Esophagus muscularis mucosa (tissue), 4 donors: ENCODE results near the gene ZNF536. TPM values are rescaled to one million over a fixed set of nuclear protein-coding genes. Genes with fewer than 3 reads are reported as not detected.
"Not testable (repeated sequence)": the region's sequence is repeated elsewhere in the genome, so short reads cannot be mapped to it uniquely, and the experiment has no call there.

Experiments used
- DNase-seq: peaks from one replicate; pipeline ENCODE4 v3.0.0-alpha.2; 2017; ENCODE audit errors: extremely low spot score
- H3K27ac ChIP-seq, 4 donors: fragments of 200-600 bp; sonication (generic); replicated peaks in 1 of 4; 1 replicate in 3 of 4; 2 replicates in 1 of 4; pipeline ENCODE4 v1.5.1; 2016 to 2019; ENCODE audit warnings: mild to moderate bottlenecking in 1 of 4
- H3K27me3 ChIP-seq, 4 donors: fragments of 200-600 bp; sonication (generic); one replicate each; pipeline versions ENCODE4 v1.5.1 to v1.6.0; 2016 to 2019
- H3K36me3 ChIP-seq, 4 donors: fragments of 200-600 bp; sonication (generic); one replicate each; pipeline ENCODE4 v1.5.1; 2016 to 2019
- H3K4me1 ChIP-seq, 4 donors: fragments of 200-600 bp; sonication (generic); one replicate each; pipeline ENCODE4 v1.5.1; 2016 to 2019
- H3K4me3 ChIP-seq, 4 donors: fragments of 200-600 bp; sonication (generic); 1 replicate in 2 of 4; 2 replicates in 2 of 4; pipeline ENCODE4 v1.5.1; 2016 to 2019; ENCODE audit warnings: mild to moderate bottlenecking in 4 of 4, moderate library complexity in 1 of 4
- H3K9me3 ChIP-seq, 4 donors: fragments of 200-600 bp; sonication (generic); 1 replicate in 3 of 4; 2 replicates in 1 of 4; pipeline ENCODE4 v1.5.1; 2016 to 2019
- EP300 ChIP-seq: sonication (generic); formaldehyde crosslinking; IDR thresholded peaks from one replicate; pipeline ENCODE4 v1.6.1; 2017; ENCODE audit warnings: antibody characterized with exemption
- POLR2A ChIP-seq: fragments of 450-650 bp; IDR thresholded peaks from one replicate; pipeline ENCODE4 v1.6.1; 2017; ENCODE audit warnings: antibody characterized with exemption, moderate library complexity, mild to moderate bottlenecking, low read depth
- POLR2AphosphoS5 ChIP-seq, 2 donors: sonication (generic); formaldehyde crosslinking; IDR thresholded peaks; one replicate each; pipeline ENCODE4 v1.6.1; 2017; ENCODE audit warnings: antibody characterized with exemption in 2 of 2
- WGBS: methylation state at CpG from one replicate; pipeline ENCODE4 v1.1.5; 2018; 5-methylcytosine and 5-hydroxymethylcytosine counted together
- intact Hi-C: fragments of 100-400 bp; cut with DNase I; formaldehyde crosslinking; loops from one replicate; pipeline ENCODE4 v1.15.1; 2023
- total RNA-seq, 4 donors: library from RNA; depleted of rRNA; stranded (reverse); fragments of >200 nt; gene quantifications; one replicate each; pipeline versions ENCODE4 v1.1.0 to v1.2.1, GENCODE V29; 2016
- TF ChIP-seq, protein P1 (sequence below), 3 experiments: fragments of 200-600 bp in 2 of 3; fragments of 450-650 bp in 1 of 3; sonication (generic) in 2 of 3; IDR thresholded peaks; one replicate each; pipeline ENCODE4 v1.5.1; 2017 to 2019; ENCODE audit warnings: antibody characterized with exemption in 3 of 3, mild to moderate bottlenecking in 2 of 3, moderate library complexity in 1 of 3

ZNF536 gene
- total RNA-seq, 4 donors from 2014 or later = 2.5 to 7.3 (median 5.6) TPM

DNA sequence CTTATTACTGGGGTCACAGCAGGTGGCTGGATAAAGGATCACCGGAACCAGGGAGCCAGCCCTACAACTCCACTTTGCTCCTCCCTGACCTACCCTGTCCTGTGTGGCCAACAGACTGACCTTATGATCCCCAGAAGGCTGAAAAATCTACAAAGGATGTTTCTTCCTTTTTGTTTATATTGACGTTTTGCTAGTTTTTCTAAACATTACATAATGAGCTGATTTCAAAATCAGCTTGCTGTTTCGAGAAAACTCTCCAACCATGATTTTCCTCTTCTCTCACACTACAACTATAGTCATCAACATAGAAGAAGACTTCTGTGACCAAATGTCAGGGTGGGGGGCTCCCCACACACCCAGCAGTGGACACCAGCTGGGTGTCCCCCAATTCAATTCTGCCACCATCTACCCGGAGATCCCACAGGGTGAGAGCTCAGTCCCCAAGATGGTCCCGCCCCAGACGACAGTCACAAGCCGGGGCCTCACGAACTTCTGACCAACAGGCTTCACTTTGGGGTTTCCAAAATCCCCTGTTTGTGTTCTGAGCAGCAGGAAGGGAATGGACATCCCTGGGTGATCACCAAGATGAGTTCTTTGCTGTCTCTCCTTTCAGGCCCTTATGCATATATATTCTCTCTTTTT is 35.0 kb downstream of the ZNF536 start:
- TF ChIP-seq POLR2AphosphoS5 (IDR thresholded peaks at IDR 0.05) = no peak
- TF ChIP-seq EP300 = no peak
- TF ChIP-seq POLR2A = no peak
- TF ChIP-seq, protein P1, sequence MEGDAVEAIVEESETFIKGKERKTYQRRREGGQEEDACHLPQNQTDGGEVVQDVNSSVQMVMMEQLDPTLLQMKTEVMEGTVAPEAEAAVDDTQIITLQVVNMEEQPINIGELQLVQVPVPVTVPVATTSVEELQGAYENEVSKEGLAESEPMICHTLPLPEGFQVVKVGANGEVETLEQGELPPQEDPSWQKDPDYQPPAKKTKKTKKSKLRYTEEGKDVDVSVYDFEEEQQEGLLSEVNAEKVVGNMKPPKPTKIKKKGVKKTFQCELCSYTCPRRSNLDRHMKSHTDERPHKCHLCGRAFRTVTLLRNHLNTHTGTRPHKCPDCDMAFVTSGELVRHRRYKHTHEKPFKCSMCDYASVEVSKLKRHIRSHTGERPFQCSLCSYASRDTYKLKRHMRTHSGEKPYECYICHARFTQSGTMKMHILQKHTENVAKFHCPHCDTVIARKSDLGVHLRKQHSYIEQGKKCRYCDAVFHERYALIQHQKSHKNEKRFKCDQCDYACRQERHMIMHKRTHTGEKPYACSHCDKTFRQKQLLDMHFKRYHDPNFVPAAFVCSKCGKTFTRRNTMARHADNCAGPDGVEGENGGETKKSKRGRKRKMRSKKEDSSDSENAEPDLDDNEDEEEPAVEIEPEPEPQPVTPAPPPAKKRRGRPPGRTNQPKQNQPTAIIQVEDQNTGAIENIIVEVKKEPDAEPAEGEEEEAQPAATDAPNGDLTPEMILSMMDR (IDR thresholded peaks at IDR 0.05) = no peak
- Histone ChIP-seq H3K27me3 (peaks cover 0 to 17% (median 0%) of the 10 kb centered on the region in 4 donors), H3K4me1 (no peaks in the 10 kb centered on the region), H3K27ac (no peak overlapping the region), H3K4me3 (no peak overlapping the region), H3K36me3 (no peaks in the 10 kb centered on the region), H3K9me3 (no peaks in the 10 kb centered on the region)
- intact Hi-C loops = no loop called here
- WGBS = 71% methylated on average over 8 of the region's 8 CpGs
- DNase-seq = no peak

DNA sequence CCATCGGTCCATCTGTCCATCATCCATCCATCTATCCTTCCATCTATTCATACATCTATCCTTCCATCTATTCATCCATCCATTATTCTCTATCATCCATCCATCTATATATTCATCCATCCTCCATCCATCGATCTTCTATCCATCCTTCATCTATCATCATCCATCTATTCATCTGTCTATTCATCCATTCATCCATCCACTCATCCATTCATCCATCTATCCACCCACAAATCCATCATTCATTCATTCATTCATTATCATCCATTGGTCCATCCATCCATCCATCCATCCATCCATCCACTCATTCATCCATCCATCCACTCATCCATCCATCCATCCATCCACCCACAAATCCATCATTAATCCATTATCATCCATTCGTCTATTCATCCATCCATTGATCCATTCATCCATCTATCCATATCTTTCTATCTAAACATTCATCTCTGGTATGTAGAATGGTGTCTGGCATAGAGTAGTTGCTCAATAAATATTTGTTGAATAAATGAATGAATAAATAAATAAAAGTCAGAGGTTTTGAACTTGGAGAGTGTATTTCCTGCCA is 36.6 kb downstream of the ZNF536 start:
- H3K9me3 ChIP-seq = no peaks in the 10 kb centered on the region
- WGBS = 90% methylated on average over 3 of the region's 3 CpGs
- intact Hi-C loops = no loop called here

DNA sequence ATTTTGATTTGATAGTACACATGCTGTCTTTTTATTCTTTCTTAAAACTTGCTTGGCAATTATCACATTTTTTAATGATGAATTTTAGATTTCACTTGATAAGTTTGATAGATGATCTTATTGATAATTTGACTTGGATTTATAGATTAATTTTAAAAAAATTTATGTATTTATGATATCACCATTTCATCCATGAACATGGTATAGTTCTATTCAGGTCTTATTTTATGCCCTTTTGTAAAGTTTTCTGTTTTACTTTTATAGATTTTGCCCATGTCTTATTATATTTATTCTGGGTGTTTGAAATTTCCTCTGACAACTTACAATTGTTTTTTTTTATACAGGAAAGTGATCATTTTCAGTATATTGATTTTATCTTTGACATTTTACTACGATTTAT is 39.5 kb downstream of the ZNF536 start:
- intact Hi-C loops = no loop called here
- Histone ChIP-seq H3K9me3 (no peaks in the 10 kb centered on the region), H3K4me3 (no peak overlapping the region), H3K4me1 (no peaks in the 10 kb centered on the region), H3K27me3 (peaks cover 0 to 3% (median 0%) of the 10 kb centered on the region in 4 donors), H3K36me3 (no peaks in the 10 kb centered on the region), H3K27ac (no peak overlapping the region)
- 62% methylated on average over 1 of the region's 1 CpG for WGBS
- TF ChIP-seq, protein P1 (IDR thresholded peaks at IDR 0.05) = no peak
- TF ChIP-seq EP300 = no peak
- TF ChIP-seq POLR2AphosphoS5 (IDR thresholded peaks at IDR 0.05) = no peak
- TF ChIP-seq POLR2A = no peak
- no peak for DNase-seq

More for the DNA sequence above, 36.6 kb downstream of the ZNF536 start:
- Histone ChIP-seq H3K4me1 (no peaks in the 10 kb centered on the region), H3K27me3 (peaks cover 0 to 17% (median 0%) of the 10 kb centered on the region in 4 donors), H3K4me3 (no peak overlapping the region), H3K36me3 (no peaks in the 10 kb centered on the region), H3K27ac (no peak overlapping the region)
- no peak for DNase-seq
- no peak for TF ChIP-seq POLR2AphosphoS5 (IDR thresholded peaks at IDR 0.05)
- no peak for TF ChIP-seq EP300
- TF ChIP-seq, protein P1 (IDR thresholded peaks at IDR 0.05) = no peak
- no peak for TF ChIP-seq POLR2A

DNA sequence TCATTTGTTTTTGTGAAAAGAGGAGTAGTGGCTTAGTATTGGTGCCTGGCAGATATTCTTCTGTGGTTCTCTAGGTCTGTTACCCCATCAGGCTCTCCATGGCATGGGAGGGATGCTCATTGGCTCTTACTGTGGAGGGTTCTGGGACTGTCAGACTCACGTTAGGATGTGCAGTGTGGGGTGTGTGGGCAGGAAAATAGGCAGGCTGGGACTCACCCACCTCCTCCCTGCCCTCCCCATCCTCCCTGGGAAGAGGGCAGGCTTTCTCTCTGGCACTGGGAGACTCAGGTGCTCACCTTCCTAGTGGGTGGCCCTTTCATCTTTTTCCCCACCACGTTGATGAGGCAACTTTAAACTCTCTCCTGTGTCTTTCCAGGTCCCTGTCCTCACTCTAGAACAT is 44.2 kb downstream of the ZNF536 start:
- Histone ChIP-seq H3K27ac (no peak overlapping the region), H3K9me3 (no peaks in the 10 kb centered on the region), H3K27me3 (peaks cover 0 to 12% (median 0%) of the 10 kb centered on the region in 4 donors), H3K4me3 (no peak overlapping the region), H3K36me3 (no peaks in the 10 kb centered on the region), H3K4me1 (no peaks in the 10 kb centered on the region)
- peak; percentile 78 for DNase-seq
- WGBS = 40% methylated on average over 2 of the region's 2 CpGs
- intact Hi-C loops = no loop called here
- TF ChIP-seq POLR2AphosphoS5 (IDR thresholded peaks at IDR 0.05) (no peak), EP300 (no peak), POLR2A (no peak)
- TF ChIP-seq, protein P1 (IDR thresholded peaks at IDR 0.05) = no peak

DNA sequence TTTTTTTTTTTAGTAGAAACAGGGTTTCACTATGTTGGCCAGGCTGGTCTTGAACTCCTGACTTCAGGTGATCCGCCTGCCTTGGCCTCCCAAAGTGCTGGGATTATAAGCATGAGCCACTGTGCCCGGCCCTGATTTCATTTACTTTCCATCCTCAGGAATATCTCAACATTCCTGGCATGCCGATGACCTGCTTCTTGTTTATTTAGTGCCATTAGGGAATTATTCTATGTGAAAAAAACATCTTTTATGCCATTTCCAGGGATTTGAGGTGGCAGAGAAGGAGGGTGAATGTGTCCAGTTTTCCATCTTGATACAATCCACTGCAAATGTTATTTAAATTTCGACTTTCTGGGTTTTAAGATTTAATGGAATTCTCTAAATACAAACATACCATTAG is 45.0 kb downstream of the ZNF536 start:
- WGBS = 62% methylated on average over 4 of the region's 4 CpGs
- not testable (repeated sequence) for H3K4me3 ChIP-seq, H3K9me3 ChIP-seq

More for the DNA sequence above, 45.0 kb downstream of the ZNF536 start:
- DNase-seq = peak; percentile 14
- H3K27ac ChIP-seq, intact Hi-C loops, H3K36me3 ChIP-seq, H3K4me1 ChIP-seq: not testable (repeated sequence)
- H3K27me3 ChIP-seq = peaks cover 0 to 12% (median 0%) of the 10 kb centered on the region in 4 donors
